NCI-H1048 (cell line): Measurements from ENCODE around the gene DAP.
"Not testable (repeated sequence)": the region's sequence is repeated elsewhere in the genome, so short reads cannot be mapped to it uniquely, and the experiment has no call there.

Experiments used
- DNase-seq: peaks from one replicate; lab custom pipeline; 2025; lab: John Stamatoyannopoulos, UW

The DAP gene

DNA sequence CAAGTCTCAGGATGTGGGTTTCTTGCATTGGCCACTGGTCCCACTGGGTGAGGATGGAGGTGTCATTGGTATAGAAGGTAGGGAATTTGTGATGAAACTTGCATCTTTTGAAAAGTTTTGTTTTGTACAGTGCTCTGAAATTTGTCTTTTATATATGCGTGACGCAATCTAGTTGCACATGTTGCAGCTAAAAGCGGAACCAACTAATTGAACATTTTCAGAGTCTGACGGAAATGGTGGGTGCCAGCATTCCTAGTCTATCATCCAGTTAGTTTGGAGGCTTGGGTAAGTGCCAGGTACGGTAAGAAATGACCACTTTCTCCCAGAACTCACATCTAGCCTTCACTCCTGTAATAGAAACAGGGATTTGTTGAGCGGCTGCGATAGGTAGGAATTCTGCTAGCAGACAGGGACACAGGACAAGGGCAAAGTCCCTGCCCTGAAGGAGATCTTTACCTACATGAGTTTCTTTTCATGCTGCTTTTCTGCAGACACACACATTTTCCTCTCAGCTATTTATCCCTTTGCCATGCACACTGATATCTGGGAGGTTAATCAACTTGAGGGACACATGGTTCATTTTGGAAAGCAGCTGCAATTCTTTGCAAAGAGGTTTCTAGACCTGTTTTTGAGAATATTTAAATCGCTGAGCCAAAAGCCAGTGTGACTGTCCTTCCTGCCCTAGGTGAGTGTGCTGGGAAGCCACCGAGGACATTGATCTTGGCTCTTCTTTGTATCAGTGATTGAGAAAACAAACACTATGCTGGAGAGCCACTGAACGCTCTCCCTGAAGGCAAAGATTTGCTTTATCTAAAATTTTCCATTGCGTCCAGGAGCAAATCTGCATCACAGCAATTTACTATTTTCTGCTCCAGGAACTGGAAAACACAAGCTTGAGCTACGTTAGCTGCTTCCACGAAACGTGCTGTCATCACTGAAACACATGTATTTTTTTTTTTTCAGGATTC, 89.7 kb downstream of the DAP start:
- no peak for DNase-seq

DNA sequence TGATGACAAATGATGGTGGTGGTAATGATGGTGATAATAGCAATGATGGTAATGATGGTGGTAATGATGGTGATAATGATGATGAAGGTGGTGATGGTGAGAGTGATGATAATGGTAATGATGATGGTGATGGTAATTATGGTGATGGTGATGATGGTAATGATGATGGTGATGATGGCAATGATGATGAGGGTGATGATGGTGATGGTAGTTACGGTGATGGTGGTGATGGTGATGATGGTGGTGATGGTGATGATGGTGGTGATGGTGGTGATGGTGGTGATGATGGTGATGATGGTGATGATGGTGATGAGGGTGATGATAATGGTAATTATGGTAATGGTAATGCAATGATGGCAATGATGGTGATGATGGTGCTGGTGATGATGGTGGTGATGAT, 91.1 kb downstream of the DAP start:
- no peak for DNase-seq

DNA sequence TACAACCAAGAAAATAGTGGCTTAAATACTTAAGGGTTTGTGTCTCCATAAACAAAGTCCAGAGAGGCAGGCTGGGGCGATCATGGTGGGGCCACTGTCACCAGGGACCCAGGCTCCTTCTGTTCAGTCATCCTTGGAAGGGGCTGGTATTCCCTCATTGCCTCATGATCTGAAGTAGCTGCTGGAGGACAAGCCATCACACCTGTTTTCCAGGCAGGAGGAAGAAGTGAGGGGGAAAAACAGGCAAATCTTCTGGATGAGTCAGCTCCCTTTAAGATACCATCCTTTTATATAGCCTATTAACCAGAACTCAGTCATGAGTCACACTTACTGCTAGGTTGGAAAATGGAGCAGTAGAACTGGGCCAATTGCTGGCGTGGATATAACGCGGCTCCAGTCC, 92.3 kb downstream of the DAP start:
- no peak for DNase-seq

DNA sequence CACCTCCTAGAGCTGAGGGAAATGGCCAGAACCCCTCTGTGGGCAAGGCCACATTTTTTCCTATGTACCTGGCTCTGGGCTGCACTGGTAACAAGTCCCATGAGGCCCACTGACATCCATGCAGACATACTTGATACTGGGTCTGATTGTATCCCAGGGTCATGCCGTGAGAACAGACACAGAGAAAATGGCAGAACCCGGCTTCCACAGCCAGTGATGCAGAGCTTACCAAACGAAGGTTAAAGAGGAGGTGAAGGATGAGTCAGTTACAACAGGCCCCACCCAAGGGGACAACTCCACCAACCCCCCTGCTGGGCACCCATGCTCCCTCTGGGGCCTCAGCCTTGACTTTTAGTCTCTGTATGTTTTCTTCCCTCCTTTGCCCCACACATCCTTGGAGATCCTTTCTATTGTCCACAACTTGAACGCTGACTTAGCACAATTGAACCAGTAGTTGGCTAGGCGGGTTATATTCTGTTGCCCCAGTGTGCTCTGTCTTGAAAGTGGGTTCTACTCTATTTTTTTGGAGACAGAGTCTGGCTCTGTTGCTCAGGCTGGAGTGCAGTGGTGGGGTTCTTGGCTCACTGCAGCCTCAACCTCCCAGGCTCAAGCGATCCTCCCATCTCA, 93.5 kb downstream of the DAP start:
- DNase-seq = no peak

DNA sequence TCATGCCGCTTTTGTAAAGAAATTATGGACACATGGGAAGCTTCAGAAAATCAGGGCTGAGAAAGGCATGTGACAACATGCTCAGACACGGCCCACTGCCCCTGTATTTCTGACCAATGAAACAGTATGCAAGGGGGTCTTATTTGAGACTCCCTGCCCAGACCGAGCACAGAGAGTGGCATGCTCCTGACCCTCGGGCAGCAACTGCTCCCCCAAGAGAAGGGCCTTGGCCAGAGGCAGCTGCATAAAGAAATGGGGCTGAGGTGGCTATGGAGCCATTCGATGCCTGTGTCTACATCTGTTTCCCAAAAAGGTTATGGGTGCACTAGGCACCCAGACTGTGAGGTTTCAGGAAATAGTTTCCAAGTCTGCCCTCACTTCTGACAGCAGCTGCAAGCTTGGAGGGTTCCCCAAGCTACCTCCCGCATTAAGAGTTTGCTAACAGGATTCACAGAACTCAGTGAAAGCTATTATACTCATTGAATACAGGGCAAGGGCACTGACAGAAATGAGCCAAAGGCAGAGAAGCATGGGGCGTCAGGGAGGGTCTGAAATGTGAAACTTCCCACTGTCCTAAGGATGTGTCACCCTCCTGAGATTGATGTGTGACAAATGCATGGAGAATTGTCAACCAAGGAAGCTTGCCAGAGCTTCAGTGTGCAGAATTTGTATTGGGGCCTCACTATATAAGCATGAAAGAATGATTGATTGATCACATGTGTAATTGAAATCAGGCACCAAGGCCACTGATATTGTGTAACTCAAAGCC, 94.3 kb downstream of the DAP start:
- DNase-seq = no peak

DNA sequence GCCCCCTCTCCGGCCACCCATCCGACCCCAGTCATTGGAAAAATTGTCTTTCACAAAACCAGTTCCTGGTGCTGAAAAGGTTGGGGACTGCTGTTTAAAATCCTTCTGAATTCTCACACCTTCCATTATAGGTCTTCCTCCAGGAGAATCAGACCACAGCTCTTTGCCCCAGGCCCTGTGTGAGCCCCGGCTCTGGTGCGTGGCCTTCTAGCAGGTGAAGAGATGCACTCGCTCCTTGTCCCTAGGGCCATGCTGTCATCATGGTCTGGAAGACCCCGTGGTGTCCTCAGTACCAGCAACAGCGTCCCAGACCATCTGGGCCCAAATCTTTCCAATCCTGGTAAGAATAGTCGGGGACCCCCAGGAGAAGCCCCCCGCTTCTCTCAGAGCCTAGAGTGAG, 95.2 kb downstream of the DAP start:
- no peak for DNase-seq

DNA sequence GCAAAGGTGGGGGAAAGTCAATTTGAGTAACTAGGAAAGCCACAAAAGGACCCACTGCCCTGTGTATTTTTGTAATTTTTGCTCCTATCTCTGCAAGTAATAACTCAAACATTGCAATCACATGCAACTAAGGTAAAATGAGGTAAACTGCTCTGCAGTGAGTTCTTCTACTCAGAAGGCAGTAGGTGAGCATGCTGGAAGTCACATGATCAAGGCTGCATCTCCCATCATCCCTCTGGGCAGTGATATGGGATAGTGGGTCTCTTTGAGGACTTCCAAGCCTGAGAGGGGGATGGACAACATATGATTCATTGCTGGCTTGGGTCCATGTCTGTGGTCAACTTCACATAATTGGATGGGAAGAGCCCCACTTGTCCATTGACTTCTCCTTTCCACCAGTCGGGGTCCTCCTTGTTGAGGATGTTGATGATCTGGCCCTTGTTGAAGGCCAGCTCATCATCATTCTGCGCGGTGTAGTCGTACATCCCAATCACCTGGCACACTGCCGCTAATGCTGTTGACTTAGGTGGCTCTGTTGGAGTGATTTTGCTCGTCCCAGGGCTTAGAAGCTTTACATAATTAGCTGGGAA, 96.8 kb downstream of the DAP start:
- DNase-seq = not testable (repeated sequence)

DNA sequence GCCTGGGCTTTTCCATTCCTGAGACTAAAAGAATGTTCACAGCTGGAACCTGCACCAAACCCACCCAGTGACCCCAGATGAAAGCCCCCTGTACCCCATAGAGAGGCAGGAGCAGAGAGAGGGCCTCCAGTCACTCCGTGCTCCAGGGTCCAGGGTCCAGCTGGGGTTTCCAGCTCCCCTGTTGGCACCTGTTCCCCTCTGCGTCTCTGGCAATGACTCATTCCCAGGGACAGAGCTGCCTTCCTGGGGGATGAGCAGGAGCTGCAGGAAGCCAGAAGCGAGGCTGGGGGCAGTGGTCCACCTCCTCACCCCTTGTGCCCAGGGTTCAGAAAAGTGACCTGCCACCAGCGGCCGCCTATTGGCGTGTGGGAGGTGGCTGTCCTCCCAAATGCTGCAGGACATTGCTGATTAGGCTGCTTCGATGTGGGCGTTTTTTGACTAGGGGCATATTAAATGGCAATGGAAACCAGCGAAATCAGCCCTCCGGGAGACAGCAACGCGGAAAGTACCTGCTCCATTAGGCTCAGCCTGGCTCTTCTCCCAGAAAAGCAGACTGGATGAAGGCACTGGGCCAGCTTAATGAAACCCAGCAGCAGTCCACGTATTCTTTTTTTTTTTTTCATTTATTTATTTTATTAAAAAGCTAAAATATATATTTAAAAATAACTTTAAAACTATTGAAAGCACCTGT, 97.4 kb downstream of the DAP start:
- no peak for DNase-seq

DNA sequence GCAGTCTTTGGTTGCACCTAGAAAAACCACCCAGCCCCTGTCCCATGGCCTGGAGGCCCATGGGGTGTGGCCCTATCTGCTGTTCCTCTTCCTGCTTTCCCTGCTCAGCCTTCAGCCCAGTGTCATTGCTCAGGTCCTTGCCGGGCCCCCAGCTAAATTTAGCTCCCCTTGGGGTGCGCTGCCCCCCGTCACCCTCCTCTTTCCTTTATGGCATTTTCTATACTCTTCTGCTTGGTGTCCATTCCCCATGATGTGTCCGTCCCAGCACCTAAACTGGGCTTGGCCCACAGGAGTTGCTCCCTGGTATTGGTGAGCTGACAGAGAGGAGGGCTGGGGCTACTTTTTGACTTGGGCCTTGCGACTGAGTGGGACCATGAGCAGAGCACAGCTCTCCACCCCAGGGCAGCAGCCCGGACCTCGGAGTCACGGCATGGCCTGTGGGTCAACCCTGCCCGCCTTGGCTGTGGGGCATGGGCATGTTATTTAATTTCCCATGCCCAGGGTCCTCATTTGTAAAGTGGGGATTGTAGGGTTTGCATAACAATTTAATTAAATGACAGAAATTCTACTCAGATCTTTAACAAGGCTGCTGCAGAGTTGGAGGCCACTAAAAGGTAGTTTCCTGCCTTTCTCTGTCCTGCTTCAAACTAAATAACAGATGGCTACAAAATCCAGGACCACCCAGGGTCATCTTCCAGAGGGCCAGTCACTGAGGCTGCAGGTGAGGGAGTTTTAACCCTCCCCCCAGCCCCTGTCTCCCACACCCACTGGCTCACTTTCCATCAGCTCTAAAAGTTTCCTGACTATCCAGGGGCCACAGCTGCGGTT, 98.2 kb downstream of the DAP start:
- no peak for DNase-seq

DNA sequence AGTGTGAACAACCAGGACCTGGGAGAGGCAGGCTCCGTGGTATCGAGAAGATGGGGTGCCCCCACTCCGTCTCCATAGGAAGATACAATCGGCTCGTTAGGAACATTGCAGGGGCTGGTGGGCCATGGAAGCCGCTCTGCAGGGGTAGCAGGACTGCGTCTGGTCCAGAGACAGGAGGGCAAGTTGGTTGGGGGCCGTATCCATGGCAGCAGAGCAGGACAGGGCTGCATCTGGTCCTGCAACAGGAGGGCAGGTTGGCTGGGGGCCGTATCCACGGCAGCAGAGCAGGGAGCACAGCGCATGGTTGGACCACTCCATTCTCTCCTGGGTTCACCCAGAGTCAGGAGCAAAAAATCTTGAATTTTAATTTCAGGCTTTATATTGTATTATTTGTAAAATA, 99.0 kb downstream of the DAP start:
- no peak for DNase-seq

DNA sequence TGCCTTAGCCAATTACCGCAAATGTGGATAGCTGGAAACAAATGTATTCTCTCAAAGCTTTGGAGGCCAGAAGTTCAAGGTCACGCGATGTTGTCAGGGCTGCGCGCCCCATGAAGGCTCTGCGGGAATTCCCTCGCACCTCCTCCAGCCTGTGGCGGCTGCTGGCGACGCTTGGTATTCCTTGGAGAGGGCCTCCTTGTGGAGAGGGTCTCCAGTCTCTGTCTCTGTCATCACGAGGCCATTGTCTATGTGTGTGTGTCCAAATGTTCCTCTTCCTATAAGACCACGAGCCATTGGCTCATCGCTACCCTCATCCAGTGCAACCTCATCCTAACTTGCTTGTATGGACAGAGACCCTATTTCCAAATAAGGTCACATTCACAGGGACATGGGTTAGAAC, 99.6 kb downstream of the DAP start:
- DNase-seq = no peak

DNA sequence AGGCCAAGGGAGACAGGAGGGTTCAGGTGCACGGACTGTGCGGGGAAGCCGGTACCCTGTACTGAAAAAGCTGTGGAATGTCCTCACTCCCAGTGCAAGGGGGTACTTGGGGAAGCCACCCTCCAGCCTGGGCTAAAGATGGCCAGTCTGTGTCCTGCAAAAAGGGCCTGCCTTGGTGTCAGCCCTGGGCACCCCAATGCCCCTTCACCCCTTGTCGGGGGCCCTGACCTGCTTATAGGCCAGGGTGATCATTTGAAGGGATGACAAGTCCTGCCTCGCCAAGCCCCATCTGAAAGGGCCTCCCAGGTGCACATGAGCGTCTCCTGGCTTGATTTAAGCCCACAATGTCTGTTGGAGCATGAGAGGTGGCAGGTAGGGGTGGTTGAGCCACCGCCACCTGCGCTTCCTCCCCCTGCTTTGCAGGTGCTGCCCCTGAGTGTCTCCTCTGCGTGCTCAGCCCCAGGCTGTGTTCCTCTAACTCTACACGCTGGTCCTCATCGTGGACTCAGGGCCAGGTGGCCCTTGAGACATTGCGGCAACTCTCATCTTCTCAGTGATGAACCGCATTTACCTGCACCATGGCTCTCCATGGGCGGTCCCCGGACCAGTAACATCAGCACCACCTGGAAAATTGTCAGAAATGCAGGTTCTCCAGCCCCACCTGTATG, 100.2 kb downstream of the DAP start:
- no peak for DNase-seq

DNA sequence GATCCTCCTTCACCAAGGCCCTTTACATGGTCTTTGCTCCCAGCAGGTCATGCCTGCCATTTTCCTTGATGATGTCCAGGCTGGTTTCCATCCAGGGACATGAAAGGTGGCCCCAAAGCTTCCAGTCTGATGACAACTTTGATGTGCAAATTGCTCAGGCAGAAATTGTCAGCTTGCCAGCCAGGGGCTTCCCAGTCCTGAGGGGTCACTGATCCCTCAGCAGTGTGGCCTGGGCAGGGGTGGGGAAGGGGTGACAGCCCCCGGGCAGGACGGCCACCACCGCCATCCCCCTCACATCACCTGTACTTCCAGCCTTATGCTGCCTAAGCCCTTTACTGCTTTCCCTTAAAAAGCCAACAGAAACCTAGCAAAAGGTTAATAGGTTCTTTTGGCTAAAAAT, 100.9 kb downstream of the DAP start:
- no peak for DNase-seq

DNA sequence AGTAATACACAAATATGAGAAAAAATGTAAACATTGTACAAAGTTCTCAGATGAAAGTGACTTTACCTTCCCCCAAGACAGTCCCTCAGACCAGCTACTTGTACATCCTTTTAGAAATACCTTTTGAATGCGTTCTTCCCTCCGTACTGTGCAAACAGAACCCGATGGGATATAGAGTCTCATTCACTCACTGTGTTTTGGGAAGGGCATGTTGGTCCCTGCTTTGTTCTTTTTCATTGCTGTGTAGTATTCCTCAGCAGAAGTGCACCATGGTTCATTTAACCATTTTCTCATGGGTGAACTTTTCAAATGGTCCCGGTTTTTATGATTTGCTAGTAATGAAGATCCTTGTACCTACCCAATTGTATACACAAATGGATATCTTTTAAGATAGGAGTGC, 102.8 kb downstream of the DAP start:
- DNase-seq = no peak

DNA sequence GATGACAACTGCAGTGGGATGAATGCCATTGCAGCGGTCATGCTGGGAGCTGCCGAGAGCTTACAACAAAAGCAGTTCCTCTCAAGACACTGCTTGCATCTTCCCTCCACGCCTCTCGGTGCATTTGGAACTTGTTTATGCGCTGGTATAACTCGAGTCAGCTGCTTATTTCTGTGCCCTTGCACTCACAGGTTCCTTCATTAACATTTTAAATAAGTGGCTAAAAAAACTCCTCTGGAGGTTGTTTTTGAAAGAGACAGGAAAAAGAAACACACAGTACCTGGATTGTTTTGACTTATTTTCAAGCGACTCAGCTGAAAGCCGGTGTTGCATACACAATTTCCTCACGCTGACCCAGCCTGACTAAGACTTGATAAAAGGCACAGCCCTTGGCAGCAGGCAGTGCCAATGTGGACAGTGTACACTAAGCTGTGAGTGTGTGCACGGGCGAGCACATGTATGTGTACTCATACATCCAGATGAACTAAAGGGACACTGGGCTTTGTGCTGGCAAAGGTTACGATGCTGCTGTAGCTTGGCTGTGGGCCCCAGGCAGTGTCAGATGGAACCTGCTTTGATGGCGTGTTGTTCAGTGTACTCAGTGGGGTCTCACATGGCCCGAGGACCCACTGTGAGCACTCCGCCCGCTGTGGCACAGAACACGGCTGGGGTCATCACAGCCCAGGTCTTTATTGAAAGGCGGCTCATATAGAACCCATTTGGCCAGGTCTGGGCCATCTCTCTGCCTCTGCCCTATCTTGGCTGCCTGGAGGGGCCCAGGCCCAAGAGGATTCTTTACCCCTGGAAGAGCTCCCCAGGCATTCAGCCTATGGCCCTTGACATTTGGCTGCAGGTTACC, 104.8 kb downstream of the DAP start:
- DNase-seq = no peak

DNA sequence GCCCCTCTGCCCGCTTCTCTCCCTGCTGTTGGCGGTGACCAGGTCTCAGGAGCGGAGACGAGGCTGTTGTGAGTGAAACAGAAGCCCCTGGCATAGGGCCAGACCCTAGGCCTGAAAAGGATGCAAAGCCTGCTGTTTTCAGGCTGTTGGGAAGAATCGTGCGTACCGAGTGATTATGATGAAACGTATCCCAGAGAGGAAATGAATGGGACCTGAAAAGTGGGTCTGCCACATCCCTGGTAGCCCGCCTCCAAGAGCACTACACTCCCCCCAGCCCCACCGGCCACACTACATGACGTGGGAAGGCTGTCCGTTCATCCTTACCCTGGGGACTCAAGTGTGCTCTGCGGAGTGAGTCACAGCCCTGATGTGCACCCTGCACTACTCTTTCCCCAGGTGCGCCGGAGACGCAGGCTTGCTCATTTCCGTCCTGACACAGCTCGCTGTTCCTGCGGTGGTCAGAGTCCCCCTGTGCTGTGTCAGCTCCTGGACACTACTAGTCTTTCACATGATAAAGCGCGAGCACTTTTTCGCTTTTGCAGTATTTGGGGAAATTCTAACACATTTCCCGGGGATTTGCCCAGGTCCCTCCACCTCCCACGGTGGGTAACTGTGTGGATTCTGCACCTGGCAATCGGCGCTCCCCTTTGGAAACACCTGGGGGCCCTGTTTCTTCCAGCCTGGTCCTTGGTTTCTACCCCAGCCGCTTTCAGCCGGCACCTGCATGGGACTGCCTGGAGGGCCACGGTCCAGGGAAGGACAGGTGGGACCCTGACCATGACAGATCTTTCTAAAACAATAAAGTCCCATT, 105.7 kb downstream of the DAP start:
- DNase-seq = no peak

DNA sequence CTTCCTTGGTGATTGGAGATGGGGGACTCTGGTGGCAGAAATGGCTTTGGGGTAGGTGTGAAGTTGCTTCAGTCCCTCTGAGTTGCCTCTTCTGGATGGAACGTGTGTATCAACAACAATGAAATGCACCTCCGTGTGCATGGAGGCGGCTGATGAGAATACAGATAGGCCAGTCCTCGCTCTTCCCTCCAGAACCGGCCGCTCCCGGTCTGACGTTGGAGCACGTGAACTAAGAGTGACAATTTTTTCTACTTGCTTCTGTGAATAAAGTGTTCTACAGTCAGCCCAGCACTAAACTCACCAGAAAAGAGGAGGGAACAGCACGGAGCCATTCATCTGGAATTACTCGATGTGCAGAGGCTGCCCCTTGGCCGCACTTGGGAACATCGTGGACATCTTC, 106.5 kb downstream of the DAP start:
- no peak for DNase-seq

DNA sequence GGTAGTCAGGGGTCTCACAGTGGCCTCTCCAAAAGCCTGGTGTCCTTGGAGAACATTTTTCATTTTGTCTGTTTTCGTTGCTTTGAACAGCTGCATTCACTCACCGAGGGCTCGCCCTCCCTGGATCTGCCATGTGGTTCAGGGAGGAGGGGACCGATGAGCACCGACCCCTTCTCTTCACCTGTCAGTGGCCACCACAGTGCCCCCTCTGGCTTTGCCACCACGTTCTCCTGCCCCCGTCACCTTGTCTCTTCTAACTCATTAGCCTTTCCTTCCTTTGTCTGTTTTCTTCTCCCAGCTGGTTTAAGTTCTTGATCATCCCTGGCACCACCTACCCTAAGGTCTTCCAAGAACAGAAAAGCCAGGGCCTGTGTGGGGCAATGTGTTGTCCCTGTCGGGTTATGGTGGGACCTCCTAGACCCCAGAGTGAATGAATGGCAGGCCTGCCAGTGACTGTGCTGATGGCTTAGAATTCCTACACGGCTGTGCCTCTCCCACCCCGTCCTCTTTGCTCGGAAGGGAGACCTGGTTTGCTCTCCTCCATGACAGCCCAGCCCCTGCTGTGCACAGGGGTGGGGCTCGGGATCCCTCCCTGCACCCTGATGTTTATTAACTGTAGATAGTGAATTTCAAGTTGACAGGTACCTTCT, 107.2 kb downstream of the DAP start:
- no peak for DNase-seq
